ENCODE measurements around the gene LNX2.

DNA sequence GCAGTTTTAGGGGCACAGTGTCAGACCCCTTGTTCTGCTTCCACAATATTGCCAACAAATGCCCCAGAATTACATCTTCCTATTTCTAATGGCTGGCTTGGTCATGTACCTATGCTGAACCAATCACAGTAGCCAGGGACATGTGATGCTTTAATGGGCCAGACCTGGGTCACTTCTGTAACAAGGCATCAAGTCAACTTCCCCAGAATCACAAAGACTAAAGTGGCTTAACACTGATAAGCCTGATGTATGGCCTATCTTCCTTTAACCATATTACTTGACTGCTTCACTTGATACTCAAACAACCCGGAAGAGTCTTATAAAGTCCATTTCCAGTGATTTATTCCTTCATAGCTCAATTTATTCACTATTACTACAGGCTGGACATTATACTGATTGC is 19.6 kb downstream of the LNX2 start:
- TF ChIP-seq CTCF (conservative IDR thresholded peaks at IDR 0.05; ENCODE audit: low read depth, low read length): no peak
- TF ChIP-seq POLR2A (IDR thresholded peaks at IDR 0.05; ENCODE audit: low read depth, low read length): no peak
- no peak for TF ChIP-seq MAFK (IDR thresholded peaks at IDR 0.05; ENCODE audit: low read depth, low read length)
- no peak for TF ChIP-seq USF2 (IDR thresholded peaks at IDR 0.05; ENCODE audit: low read depth, low read length)
- no peak for TF ChIP-seq CEBPB (IDR thresholded peaks at IDR 0.05; ENCODE audit: low read depth, low read length)
- TF ChIP-seq RAD21 (IDR thresholded peaks at IDR 0.05; ENCODE audit: low read length): no peak
- no peak for TF ChIP-seq CHD1 (IDR thresholded peaks at IDR 0.05; ENCODE audit: low read depth, low read length)
- no peak for TF ChIP-seq SMC3 (IDR thresholded peaks at IDR 0.05; ENCODE audit: low read depth, low read length)
- TF ChIP-seq RCOR1 (IDR thresholded peaks at IDR 0.05; ENCODE audit: insufficient replicate concordance, low read length): no peak
- TF ChIP-seq MXI1 (IDR thresholded peaks at IDR 0.05; ENCODE audit: borderline replicate concordance, low read depth, low read length): no peak
- TF ChIP-seq MAZ (IDR thresholded peaks at IDR 0.05; ENCODE audit: borderline replicate concordance, low read depth, low read length): no peak
- TF ChIP-seq RFX5 (IDR thresholded peaks at IDR 0.05; ENCODE audit: low read depth, low read length): no peak
- no peak for TF ChIP-seq BHLHE40 (IDR thresholded peaks at IDR 0.05; ENCODE audit: low read depth, low read length)
